ES-I3 (cell line): ENCODE data around the gene KCNQ4.
A peak's percentile ranks its signal among the peaks of the same experiment; 100 is the strongest.

Experiments used
- H3K36me3 ChIP-seq: 2 replicates; pipeline ENCODE4 v1.6.1; 2013; ENCODE audit warnings: mild to moderate bottlenecking, low read length, control low read depth, moderate library complexity; ENCODE audit not compliant: insufficient read depth
- H3K4me1 ChIP-seq: 2 replicates; pipeline ENCODE4 v1.6.1; 2013; ENCODE audit warnings: mild to moderate bottlenecking, control low read depth, low read length; ENCODE audit not compliant: insufficient read depth
- H3K9ac ChIP-seq: 2 replicates; pipeline ENCODE4 v1.6.1; 2013; ENCODE audit warnings: low read depth, mild to moderate bottlenecking, low read length, moderate library complexity
- H3K9me3 ChIP-seq: 2 replicates; pipeline ENCODE4 v1.6.1; 2013; ENCODE audit warnings: mild to moderate bottlenecking, low read length, moderate library complexity; ENCODE audit not compliant: control insufficient read depth, insufficient read depth

The KCNQ4 gene

DNA sequence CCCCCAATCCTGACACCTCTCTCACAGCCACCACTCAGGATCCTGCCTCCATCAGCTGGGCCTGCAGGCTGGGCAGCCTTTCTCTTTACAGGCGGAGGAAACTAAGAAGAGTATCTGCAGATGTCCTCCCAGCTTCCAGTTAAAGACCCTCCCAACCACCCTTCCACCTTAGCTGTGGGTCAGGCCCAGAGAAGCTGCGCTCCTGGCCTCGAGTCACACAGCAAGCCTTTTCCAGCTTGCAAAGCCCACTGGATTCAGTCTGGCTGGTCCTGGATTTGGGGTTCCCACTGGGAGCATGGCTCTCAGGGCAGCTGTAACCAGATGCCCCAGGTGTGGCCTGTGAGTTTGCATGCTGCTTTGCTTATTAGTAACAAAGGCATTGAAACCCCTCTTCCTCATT is 19.9 kb downstream of the KCNQ4 start:
- Histone ChIP-seq H3K36me3 (no peaks in the 10 kb centered on the region), H3K4me1 (peaks cover 42% of the 10 kb centered on the region), H3K9ac (no peak overlapping the region), H3K9me3 (no peaks in the 10 kb centered on the region)

DNA sequence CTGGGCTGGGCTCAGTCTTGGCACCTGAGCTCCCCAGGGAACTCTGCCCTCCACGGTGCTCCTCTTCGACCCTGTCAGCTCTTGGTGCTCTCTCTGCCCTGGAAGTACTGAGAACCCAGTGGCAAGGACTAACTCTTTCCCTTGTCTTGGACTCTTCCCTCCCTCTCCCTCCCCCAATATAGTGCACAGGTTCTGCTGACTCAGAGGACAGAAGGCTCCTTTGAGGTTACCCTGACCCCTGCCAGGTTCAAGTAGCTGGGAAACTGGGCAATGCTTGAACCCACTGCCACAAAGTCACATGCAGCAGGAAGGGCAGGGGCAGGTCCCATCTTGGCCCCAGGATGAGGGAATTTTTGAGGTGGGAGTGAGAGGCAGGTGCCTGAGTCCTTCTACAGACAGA is 20.3 kb downstream of the KCNQ4 start:
- Histone ChIP-seq H3K9me3 (no peaks in the 10 kb centered on the region), H3K36me3 (no peaks in the 10 kb centered on the region), H3K4me1 (peaks cover 42% of the 10 kb centered on the region), H3K9ac (no peak overlapping the region)

DNA sequence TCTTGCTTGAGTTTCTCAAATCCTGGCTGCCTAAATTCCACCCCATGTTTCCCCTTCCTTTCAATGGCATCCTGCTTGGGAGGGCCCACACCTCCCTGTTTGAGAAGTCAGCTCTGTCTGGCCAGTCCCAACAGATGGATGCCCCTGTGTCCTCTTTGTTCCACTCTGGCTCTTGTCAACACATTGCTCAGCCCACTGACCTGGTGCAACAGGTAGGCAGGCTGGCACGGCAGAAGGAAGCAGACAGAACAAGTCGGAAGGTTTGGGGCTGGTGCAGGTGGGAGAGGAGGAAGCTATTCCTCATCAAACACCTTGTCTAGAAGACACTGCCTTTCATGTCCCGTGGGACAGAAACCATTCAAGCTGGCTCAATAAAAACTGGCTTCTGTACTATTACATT is 22.7 kb downstream of the KCNQ4 start:
- Histone ChIP-seq H3K9ac (no peak overlapping the region), H3K9me3 (no peaks in the 10 kb centered on the region)

DNA sequence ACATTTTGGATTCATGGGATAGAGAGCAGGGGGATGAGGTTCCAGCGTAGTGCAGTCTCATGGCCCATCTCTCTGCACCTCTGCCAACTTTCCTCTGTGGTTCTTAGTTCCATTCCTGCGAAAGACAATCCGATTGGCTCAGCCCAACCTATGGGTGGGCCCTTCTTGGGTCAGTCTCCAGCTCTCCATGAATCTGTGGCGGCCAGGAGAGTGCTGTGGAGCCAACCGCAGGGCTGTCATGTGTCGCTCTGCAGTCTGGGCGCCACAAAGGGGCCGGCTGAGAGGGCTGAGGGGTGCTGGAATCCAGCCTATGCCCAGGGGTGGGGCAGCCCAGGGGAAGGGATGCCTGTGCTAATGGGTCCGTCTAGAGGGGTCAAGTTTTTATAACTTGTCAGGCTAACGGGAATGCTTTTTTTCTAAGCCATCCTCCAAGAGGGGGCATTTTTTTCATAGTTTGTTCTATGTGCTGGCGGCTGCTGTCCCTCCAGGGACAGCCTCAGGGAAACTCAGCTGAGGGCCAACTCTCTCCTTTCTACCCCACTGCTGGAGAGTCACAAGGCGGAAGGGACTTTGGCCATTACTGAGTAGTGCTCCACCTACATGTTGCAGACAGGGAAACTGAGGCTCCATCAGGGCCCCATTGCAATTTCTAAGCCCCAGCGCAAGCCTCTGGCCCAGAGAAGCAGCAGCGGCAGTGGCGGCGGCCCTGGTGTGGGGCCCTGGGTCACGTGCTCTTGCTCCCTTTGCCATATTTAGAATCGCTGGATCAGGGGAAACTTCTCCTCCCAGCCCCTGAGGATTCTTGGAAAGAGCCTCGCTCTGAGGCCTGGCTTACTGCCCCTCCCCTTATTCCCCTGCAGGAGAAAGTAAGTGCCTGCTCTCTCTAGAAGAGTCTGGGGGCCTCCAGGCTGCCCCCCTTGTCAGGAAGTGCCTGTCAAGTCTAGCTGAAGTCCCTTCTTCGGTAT is 23.4 kb downstream of the KCNQ4 start:
- Histone ChIP-seq H3K9me3 (no peaks in the 10 kb centered on the region), H3K9ac (no peak overlapping the region; the same call in 1 of the 2 replicates), H3K4me1 (peaks cover 34% of the 10 kb centered on the region), H3K36me3 (no peaks in the 10 kb centered on the region)

More for the DNA sequence above, 22.7 kb downstream of the KCNQ4 start:
- peaks cover 37% of the 10 kb centered on the region for H3K4me1 ChIP-seq
- no peaks in the 10 kb centered on the region for H3K36me3 ChIP-seq

DNA sequence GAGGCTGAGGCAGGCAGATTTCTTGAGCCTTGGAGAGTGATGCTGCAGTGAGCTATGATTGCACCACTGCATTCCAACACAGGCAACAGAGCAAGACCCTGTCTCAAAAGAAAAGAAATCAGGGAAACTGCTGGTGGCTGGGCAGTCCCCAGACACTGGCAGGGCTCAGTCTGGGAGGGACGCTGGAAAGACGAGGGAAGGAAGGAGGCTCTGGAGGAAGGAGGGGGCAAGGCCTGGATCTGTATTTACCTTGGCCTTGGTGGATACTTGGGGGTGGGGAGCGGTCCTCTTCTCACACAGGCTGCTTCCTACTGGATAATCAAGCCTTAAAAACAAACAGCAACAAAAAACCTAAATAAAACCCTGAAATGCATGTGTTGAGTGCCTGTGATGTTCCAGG is 24.4 kb downstream of the KCNQ4 start:
- H3K36me3 ChIP-seq, result no peaks in the 10 kb centered on the region
- H3K9ac ChIP-seq, result no peak overlapping the region
- no peaks in the 10 kb centered on the region for H3K9me3 ChIP-seq
- peaks cover 29% of the 10 kb centered on the region for H3K4me1 ChIP-seq

DNA sequence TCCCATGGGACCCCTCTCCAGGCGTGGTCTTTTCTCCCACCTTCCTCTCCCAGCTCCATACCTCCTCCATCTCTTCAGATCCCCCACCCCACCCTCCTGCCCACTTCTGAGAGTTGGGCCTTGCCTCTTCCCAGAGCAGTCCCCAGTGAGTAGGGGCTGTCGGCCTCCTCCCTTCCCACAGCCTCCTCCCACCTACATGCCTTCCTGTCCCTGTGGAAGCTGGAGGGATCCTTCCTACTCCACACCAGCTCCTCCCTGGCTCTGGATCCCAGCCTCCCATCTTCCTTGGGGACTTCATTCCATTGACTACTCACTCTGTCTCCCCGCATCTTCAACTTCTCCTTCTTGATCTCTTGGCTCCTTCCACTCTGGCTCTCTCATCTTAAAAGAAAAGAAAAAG is 24.9 kb downstream of the KCNQ4 start:
- Histone ChIP-seq H3K4me1 (peaks cover 25% of the 10 kb centered on the region), H3K9me3 (no peaks in the 10 kb centered on the region), H3K9ac (no peak overlapping the region), H3K36me3 (no peaks in the 10 kb centered on the region)

DNA sequence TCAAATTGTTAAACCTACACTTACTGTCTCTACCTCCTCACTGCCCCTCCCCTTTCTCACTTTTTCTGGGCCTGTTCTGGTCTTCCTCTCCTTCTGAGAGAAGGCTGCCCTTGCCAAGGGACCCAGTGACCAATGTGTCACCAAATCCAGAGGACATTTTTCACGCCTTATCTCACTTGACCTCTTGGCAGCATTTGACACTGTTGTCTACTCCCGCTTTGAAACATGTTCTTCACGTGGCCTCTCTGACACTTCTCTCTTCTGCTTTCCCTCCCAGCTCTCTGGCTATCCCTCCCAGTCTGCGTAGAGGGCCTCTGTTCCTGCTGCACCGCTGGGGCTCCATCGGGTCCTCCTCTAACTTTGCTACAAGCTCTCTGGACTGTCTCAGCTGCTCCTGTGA is 25.3 kb downstream of the KCNQ4 start:
- no peaks in the 10 kb centered on the region for H3K9me3 ChIP-seq
- no peaks in the 10 kb centered on the region for H3K36me3 ChIP-seq
- H3K9ac ChIP-seq, result no peak overlapping the region
- peaks cover 21% of the 10 kb centered on the region for H3K4me1 ChIP-seq

DNA sequence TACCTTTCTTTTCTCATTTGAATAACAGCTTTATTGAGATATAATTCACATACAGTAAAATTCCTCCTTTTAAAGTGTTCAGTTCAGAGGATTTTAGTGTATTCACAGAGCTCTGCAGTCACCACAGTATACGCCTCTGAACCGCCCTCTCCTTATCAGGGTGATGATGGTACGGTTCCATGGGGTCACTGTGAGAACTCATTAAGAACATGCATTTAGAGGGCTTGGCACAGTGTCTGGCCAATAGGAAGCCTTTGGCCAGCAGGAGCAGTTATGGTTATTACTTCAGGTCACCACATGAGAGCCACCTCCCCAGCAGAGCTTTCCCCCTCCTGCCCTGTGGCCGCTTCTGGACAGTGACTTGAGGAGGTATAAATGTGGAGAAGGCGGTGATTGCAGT is 27.3 kb downstream of the KCNQ4 start:
- Histone ChIP-seq H3K36me3 (no peaks in the 10 kb centered on the region), H3K4me1 (peaks cover 15% of the 10 kb centered on the region), H3K9me3 (no peaks in the 10 kb centered on the region), H3K9ac (no peak overlapping the region)

DNA sequence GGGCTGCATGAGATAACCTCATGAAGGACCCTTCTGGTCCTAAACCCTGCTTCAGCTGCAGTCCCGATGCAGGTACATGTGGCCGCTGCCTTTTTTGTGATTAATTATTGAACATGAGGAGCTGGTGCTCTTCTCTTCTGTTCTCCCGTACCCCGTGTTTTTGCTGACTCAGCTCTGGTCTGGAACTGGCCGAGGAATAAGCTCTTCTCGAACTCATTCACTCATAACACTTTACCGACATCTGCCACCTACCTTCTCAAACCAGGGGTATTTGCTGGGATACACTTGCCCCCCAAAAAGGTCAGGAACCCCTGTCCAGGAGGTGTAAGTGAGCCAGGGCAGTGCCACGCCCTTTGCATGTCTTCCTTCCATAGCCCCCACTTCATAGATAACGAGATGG is 31.8 kb downstream of the KCNQ4 start:
- H3K36me3 ChIP-seq, result no peaks in the 10 kb centered on the region
- H3K9me3 ChIP-seq, result no peaks in the 10 kb centered on the region
- H3K9ac ChIP-seq, result no peak overlapping the region
- no peaks in the 10 kb centered on the region for H3K4me1 ChIP-seq

DNA sequence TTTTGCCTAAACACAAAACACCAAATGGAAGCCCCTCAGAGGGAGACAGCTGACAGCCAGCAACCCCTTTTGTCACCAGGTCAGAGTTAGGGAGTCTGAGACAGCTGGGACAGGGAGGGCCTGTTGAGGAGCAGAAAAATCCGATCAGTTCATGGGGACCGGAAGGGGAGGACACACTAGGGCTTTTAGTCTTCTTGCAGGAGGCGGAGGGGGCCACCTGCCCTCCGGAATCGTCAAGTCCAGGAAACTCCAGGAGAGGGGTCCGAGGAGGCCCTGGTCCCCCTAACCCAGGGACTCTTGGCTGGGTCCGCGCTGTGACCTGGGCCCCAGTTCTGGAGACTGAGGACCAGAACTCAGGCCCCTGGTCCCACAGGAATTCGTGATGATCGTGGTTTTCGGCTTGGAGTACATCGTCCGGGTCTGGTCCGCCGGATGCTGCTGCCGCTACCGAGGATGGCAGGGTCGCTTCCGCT is 34.2 kb downstream of the KCNQ4 start:
- H3K9ac ChIP-seq, result peak overlapping the region; percentile 69; the same call in 1 of the 2 replicates

DNA sequence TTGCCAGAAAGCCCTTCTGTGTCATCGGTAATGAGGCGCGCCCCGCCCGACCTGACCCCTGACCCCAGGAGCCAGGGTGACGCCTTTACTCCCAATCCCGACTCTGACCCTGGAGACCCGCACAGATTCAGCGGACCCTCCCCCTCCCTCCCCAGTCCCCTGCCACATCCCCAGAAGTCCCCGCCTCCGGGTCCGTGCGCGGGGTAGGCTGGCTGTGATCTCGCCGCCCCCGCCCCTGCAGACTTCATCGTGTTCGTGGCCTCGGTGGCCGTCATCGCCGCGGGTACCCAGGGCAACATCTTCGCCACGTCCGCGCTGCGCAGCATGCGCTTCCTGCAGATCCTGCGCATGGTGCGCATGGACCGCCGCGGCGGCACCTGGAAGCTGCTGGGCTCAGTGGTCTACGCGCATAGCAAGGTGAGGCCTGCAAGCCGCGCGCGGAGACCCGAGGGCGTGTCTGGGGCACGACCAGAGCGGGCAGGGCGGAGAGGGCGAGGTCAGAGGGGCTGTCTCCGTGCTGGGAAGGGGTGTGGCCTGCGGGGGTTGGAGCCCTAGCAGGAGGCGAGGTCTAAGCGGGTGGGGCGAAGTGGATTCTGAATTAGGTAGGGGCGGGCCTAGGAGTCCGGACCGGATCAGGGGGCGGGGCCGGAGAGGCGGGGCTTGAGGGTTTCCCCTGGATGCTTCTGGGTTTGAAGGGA is 34.8 kb downstream of the KCNQ4 start:
- H3K36me3 ChIP-seq, result no peaks in the 10 kb centered on the region
- peak overlapping the region; percentile 69; the same call in 1 of the 2 replicates for H3K9ac ChIP-seq
- H3K4me1 ChIP-seq, result no peaks in the 10 kb centered on the region
- no peaks in the 10 kb centered on the region for H3K9me3 ChIP-seq

More for the DNA sequence above, 34.2 kb downstream of the KCNQ4 start:
- H3K9me3 ChIP-seq, result no peaks in the 10 kb centered on the region
- no peaks in the 10 kb centered on the region for H3K4me1 ChIP-seq
- H3K36me3 ChIP-seq, result no peaks in the 10 kb centered on the region

DNA sequence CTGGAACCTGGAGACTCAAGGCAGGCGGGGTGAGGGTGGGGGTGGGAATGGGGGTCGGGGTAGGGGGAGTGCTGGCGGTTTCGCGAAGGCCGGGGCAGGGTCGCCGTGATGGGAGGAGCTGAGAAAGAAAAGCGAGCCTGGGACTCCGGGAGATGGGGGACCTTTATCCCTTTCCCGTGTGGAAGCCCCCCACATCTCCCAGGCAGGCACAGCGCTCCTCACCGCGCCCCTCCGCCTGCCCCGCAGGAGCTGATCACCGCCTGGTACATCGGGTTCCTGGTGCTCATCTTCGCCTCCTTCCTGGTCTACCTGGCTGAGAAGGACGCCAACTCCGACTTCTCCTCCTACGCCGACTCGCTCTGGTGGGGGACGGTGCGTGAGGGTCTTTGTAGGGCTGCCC is 35.5 kb downstream of the KCNQ4 start:
- H3K36me3 ChIP-seq, result no peaks in the 10 kb centered on the region
- H3K4me1 ChIP-seq, result peaks cover under 1% of the 10 kb centered on the region; the same call in 1 of the 2 replicates
- H3K9ac ChIP-seq, result peak overlapping the region; percentile 69; the same call in 1 of the 2 replicates
- no peaks in the 10 kb centered on the region for H3K9me3 ChIP-seq

DNA sequence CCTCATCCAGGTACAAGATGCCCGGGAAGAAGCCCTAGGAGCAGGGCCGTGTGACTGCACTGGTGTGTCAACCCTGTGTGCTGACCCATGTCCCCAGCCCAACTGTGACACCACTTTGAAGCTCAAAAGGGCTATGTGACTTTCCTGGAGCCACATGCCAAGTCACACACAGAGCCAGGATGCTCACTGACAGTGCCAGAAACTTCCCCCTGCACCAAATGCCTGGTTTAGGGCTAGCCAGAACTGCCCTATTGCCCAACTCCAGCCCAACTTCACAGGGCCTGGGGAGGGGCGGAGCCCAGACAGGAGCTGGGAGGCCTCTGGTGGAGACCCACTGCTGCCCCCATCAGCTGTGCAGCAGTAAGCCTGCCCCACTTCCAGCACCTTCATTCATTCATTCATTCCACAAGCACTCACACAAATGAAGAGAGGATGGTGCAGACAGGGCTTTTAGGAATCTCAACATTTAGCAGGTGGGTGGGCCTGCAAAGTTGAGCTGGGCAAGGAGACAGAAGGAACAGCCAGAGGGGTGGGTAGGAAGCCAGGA is 36.7 kb downstream of the KCNQ4 start:
- peaks cover 10% of the 10 kb centered on the region; the same call in 1 of the 2 replicates for H3K4me1 ChIP-seq
- H3K36me3 ChIP-seq, result no peaks in the 10 kb centered on the region
- no peak overlapping the region for H3K9ac ChIP-seq
- no peaks in the 10 kb centered on the region for H3K9me3 ChIP-seq

DNA sequence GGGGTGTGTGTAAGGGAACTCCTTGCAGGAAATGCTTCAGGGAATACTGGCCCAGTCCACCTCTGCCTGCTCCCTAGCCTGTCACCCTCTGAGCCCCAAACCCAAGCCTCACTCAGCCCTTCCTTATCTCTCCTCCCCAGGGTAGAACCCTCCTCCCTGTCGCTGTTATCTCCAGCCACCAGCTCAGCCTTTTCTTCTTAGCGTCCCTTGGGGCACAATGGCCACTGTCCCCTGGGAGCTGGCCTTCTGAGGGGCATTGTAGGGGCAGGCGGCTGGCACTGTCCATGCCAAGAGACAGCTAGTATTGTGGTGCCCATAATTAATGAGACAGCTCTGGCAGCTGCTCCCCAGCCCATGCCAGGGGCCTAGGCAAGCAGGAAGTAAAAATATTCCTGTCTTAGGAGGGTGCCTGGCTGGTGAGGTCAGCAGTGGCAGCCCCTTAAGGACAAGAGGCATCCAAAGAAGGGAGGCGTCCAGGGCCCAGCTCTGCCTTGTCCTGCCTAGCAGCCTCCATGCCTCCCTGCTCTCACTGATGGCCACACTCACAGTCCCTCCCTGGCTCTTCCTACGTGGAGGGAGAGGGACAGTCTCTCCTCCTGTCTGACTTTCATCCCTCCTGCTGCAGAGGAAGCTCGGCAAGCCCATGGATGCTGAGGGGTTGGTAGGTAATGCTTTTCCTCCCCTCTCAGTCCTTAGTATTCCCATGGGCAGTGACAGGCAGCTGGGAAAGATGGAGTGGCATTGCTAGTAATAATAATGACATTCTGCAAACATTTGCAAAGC is 37.5 kb downstream of the KCNQ4 start:
- no peaks in the 10 kb centered on the region for H3K9me3 ChIP-seq
- H3K9ac ChIP-seq, result no peak overlapping the region
- H3K36me3 ChIP-seq, result no peaks in the 10 kb centered on the region
- H3K4me1 ChIP-seq, result peaks cover 17% of the 10 kb centered on the region
